Effector CD4-positive, alpha-beta T cell (primary cell): Measurements from ENCODE around the gene TXN2.
"Not testable (repeated sequence)": the region's sequence is repeated elsewhere in the genome, so short reads cannot be mapped to it uniquely, and the experiment has no call there.

Experiments used
- DNase-seq: peaks from one replicate; pipeline ENCODE4 v3.0.0-alpha.2; 2020
- total RNA-seq: gene quantifications from one replicate; lab custom pipeline; 2026; lab: John Stamatoyannopoulos, UW

TXN2 gene
- 22.9 reads per million, percentile 50 among the genes with 10 or more reads in this experiment for total RNA-seq

DNA sequence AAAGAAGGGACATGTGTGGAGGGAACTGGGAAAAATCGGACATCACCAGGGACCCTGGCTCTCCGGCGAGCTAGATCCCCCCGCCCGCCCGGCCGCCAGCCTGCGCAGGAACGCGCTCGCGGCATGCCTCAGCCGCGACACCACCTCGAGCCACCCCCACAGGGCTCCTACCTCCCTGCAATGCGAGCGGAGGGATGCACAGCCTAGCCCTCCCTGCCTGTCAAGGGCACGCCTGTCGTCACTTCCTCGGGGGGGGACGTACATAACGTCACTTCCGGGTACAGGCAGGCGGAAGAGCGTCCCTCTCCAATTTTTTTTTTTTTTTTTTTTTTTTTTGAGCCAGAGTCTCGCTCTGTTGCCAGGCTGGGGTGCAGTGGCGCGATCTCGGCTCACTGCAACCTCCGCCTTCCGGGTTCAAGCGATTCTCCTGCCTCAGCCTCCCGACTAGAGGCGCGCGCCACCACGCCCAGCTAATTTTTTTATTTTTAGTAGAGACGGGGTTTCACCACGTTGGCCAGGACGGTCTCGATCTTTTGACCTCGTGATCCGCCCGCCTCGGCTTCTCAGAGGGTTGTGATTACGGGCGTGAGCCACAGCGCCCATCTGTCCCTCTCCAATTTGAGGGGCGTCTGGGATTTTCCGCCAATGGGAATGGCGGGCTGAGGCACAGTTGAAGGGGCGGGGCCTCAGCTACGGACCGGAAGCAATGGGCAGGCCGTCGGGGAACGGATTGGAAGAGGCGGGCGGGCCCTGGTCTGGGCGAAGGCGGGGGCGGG is at the start of gene TXN2:
TSS of gene TXN2 (minus strand) at position 248 of the 776 bp plus-strand sequence. CDS start 803 bp downstream, outside the sequence.
- DNase-seq = peak; percentile 96

GRCh38 chr22:36528795-36529751 is 47.6 kb upstream of the TXN2 start, which contains the start of gene EIF3D:
Gene EIF3D (minus strand): TSS chr22:36529166. CDS start chr22:36526121, 3,045 bp downstream.
- DNase-seq = peak; percentile 98

DNA sequence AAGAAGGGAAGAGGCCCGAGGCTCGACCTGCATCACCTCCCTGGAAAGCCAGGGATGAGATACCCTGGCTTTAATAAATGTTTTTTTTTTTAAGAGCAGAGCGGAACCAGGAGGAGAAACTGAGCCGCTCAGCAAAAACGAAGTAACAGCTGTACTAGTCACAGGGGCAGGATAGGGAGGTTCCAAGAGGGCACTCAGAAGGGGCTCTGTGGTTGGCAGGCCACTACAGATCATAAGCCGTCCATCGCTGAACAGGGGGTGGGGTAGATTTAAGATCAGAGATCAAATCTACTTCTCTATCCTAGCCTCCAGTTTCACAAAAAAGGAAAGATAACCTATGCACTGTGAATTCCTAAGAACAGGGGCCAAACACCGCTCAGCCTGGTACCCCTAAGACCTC is 46.9 kb upstream of the TXN2 start:
- no peak for DNase-seq

DNA sequence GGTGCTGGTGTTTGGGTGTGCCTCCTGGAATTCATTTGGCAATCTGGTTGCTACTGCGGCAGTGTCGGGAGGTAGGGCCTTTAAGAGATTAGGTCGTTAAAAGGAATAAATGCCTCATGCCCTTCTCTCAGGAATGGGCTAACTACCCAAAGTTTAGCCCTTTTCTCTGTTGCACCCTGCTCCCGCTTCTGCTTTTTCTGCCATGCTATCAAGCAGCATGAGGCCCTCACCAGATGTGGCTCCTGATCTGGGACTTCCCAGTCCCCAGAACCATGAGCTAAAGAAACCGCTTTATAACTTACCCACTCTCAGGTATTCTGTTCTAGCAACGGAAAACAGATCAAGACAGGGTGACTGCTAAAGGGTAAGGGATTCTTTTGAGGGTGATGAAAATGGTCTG is 41.2 kb upstream of the TXN2 start:
- DNase-seq = no peak

- no peak for DNase-seq
Measured at GRCh38 chr22:36520423-36520822, 39.0 kb upstream of the TXN2 start.

GRCh38 chr22:36519906-36520305 is 38.5 kb upstream of the TXN2 start:
- not testable (repeated sequence) for DNase-seq

- DNase-seq = no peak
Measured at GRCh38 chr22:36514766-36515165, 33.3 kb upstream of the TXN2 start.

GRCh38 chr22:36512991-36513390 is 31.6 kb upstream of the TXN2 start:
- DNase-seq = no peak

GRCh38 chr22:36512333-36512732 is 30.9 kb upstream of the TXN2 start:
- no peak for DNase-seq

DNA sequence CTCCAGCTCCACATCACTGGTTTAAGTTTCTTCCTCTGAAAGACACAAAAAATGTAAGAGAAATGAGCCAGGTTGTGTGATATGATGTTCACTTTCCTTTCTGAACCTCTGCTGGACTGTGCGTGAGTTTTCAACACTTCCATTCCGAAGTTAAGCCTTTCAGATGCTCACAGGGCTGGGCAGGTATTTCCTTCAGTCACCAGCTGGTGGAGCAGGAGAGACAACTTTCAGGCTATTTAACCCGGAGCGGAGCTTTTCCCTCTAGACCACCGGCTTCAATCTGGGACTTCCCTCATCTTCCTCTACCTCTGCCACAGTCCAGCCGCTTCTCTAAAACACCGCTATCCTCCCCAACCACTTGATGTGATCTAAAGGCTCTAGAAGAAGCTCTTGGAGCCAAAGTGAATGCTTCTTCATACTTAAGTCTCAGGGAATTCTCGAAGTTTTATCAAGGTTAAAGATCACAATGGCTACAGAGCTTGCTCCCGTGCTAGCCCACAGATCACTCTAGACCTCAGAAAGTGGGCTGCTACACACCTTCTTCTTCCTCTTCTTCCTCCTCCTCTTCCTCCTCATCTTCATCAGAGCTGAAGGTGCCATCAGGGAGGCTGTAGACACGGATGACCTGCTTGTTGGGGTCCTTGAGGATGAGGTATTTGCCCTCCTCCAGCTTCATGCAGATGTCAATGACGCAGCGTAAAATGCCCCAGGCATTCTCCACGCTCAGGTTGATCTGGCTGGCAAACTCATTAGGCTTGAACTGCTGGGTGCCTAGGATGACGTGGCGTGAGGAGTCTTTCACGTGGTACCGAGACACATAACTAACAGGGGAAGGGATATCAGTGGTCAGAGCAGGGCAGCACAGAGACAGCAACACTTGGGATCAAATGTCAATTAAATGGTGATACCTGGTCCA is 29.8 kb upstream of the TXN2 start:
- no peak for DNase-seq

- no peak for DNase-seq
Measured at GRCh38 chr22:36510384-36510783, 28.9 kb upstream of the TXN2 start.

DNA sequence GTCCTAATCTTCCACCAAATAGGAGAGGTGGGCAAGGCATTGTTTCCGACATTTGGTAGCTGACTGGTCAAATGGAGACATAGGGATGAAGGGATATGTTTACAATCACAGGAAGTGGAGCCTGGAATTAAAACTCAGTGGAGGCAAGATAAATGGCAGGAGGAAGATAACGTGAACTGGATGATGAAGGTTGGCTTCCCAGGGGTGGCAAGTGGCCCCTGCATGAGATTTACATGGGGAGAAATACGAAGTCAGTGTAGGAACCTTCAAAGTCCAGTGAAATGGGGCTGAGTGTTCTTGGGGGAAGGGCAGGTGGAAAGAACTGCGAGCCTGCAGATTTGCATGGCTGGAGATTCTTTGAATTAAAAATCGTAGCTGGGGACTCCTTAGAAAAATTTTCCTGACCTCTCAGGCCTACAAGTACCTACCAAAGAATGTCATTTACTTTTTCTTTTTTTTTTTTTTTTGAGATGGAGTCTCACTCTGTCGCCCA is 26.1 kb upstream of the TXN2 start:
- DNase-seq = no peak

GRCh38 chr22:36506637-36507517 is 25.4 kb upstream of the TXN2 start, which contains the start of gene FOXRED2:
Gene FOXRED2 (minus strand): TSS chr22:36507040. CDS start chr22:36506422, 618 bp downstream.
- DNase-seq = peak; percentile 83

- no peak for DNase-seq
Measured at GRCh38 chr22:36505998-36506635, 24.7 kb upstream of the TXN2 start.

DNA sequence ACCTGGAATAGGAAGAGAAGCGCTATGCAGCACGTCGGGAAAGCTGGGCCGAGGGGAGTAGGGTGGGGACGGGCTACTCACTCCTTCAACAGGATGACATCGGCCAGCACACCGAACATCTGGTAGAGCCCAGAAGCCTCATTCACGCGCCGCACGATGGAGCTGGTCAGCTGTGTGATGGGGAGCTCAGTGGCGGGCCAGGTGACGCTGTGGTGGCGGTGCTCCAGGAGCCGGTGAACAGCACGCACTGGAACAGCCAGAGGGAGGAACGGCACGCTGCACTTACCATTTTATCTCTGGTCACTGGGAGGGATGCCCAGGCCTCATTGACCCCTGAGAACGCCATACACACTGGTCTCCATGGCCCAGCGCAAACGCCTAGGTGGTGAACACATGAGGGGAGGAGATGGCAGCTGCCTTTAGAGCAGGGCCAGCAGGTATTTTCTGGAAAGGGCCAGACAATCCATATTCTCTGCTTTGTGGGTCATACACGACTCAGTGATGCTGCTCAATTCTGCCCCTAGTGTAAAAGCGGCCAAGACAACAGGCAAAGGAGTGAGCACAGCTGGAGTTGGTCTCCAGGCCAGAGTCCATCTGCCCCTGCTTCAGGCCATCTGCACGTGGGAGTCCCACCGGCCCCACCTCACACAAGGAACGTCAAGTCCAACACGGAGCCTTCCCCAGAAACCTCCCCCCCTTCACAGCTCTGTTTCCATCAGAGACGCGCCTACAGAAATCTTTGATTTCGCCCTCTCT is 16.6 kb upstream of the TXN2 start:
- DNase-seq = no peak

DNA sequence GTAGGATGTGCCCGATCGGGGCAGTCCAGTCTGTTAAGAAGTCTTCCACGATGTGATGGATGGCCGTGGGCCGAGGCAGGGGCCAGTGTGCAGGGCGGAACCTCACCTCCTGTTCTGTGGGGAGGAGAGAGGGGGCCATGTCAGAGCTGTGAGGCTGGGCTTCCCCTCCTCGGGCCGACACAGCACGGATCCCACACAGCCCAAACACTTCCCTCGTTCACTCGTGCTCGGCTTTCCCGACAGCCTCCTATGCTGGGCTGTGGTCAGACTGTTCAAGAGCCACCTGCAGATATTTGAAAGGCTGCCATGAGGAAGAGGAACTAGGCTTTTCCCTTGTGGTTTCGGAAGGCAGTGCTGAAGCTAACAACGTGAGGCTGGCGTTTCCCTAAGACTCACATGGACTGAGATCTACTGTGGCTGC is 12.3 kb upstream of the TXN2 start:
- no peak for DNase-seq

GRCh38 chr22:36492109-36492508 is 10.7 kb upstream of the TXN2 start:
- DNase-seq = no peak

GRCh38 chr22:36491155-36491554 is 9.7 kb upstream of the TXN2 start:
- DNase-seq = no peak

- DNase-seq = peak; percentile 58
Measured at GRCh38 chr22:36486619-36487384, 5.4 kb upstream of the TXN2 start.
